Astrocyte (in vitro differentiated cells and primary cell): ENCODE data around the gene DOCK10. TPM values are rescaled to one million over a fixed set of nuclear protein-coding genes. Genes with fewer than 3 reads are reported as not detected.
A peak's percentile ranks its signal among the peaks of the same experiment; 100 is the strongest.

Experiments used
- DNase-seq: peaks from one replicate; pipeline ENCODE4 v3.0.0-alpha.2; 2010; ENCODE audit warnings: low read depth
- FAIRE-seq: peaks from 2 replicates; lab custom pipeline; 2011; peaks lifted over from hg19 to GRCh38; lab: Jason Lieb, UNC
- H2AFZ ChIP-seq: 2 replicates; pipeline ENCODE4 v1.6.0; 2012; ENCODE audit warnings: low read depth, low read length, inconsistent platforms
- H3K27ac ChIP-seq: 2 replicates; pipeline ENCODE4 v1.5.1; 2011; ENCODE audit warnings: low read depth, low read length, inconsistent platforms
- H3K27me3 ChIP-seq: 2 replicates; pipeline ENCODE4 v1.6.0; 2011; ENCODE audit warnings: low read length, inconsistent platforms; ENCODE audit not compliant: insufficient read depth
- H3K36me3 ChIP-seq: 2 replicates; pipeline ENCODE4 v1.5.1; 2011; ENCODE audit warnings: low read length, inconsistent platforms; ENCODE audit not compliant: insufficient read depth
- H3K4me1 ChIP-seq: 2 replicates; pipeline ENCODE4 v1.5.1; 2011; ENCODE audit warnings: low read length, inconsistent platforms; ENCODE audit not compliant: insufficient read depth
- H3K4me2 ChIP-seq: 2 replicates; pipeline ENCODE4 v1.6.0; 2012; ENCODE audit warnings: low read length, inconsistent platforms
- H3K4me3 ChIP-seq: 2 replicates; pipeline ENCODE4 v1.5.1; 2011; ENCODE audit warnings: low read depth, mild to moderate bottlenecking, low read length, inconsistent platforms; ENCODE audit not compliant: insufficient read depth
- H3K79me2 ChIP-seq: 2 replicates; pipeline ENCODE4 v1.6.0; 2012; ENCODE audit warnings: mild to moderate bottlenecking, low read length, inconsistent platforms; ENCODE audit not compliant: insufficient read depth
- H3K9ac ChIP-seq: 2 replicates; pipeline ENCODE4 v1.6.0; 2012; ENCODE audit warnings: mild to moderate bottlenecking, low read length, inconsistent platforms
- H3K9me3 ChIP-seq: 2 replicates; pipeline ENCODE4 v1.5.1; 2012; ENCODE audit warnings: low read depth, mild to moderate bottlenecking, low read length, inconsistent platforms; ENCODE audit not compliant: insufficient read depth
- H4K20me1 ChIP-seq: 2 replicates; pipeline ENCODE4 v1.6.0; 2012; ENCODE audit warnings: low read length, inconsistent platforms; ENCODE audit not compliant: insufficient read depth
- H3K27ac Mint-ChIP-seq: one replicate; pipeline ENCODE4 v1.8.0; 2021; ENCODE audit warnings: mild to moderate bottlenecking, mixed read lengths; ENCODE audit not compliant: unreplicated experiment
- H3K27me3 Mint-ChIP-seq: one replicate; pipeline ENCODE4 v1.8.0; 2021; ENCODE audit warnings: low read depth, mixed read lengths; ENCODE audit not compliant: unreplicated experiment
- H3K36me3 Mint-ChIP-seq: one replicate; pipeline ENCODE4 v1.8.0; 2021; ENCODE audit warnings: low read depth, mixed read lengths; ENCODE audit not compliant: unreplicated experiment
- H3K4me1 Mint-ChIP-seq: one replicate; pipeline ENCODE4 v1.8.0; 2021; ENCODE audit warnings: low read depth, mixed read lengths; ENCODE audit not compliant: unreplicated experiment
- H3K4me3 Mint-ChIP-seq: one replicate; pipeline ENCODE4 v1.8.0; 2021; ENCODE audit warnings: mild to moderate bottlenecking, moderate library complexity, mixed read lengths; ENCODE audit not compliant: unreplicated experiment
- H3K9me3 Mint-ChIP-seq: one replicate; pipeline ENCODE4 v1.8.0; 2021; ENCODE audit warnings: mild to moderate bottlenecking, mixed read lengths; ENCODE audit not compliant: unreplicated experiment
- EZH2 ChIP-seq: IDR thresholded peaks from 2 replicates; pipeline ENCODE4 v1.6.1; 2012; ENCODE audit warnings: mild to moderate bottlenecking, low read length, inconsistent platforms; ENCODE audit not compliant: insufficient read depth
- total RNA-seq: library from RNA; stranded (reverse); gene quantifications from 2 replicates; pipeline ENCODE4 v1.2.1, GENCODE V29; 2021
- TF ChIP-seq, protein P1 (sequence below): IDR thresholded peaks from 2 replicates; pipeline ENCODE4 v1.5.1; 2011; ENCODE audit warnings: low read depth, mild to moderate bottlenecking, inconsistent platforms, low read length, moderate library complexity; ENCODE audit not compliant: insufficient read depth

DOCK10 gene
- total RNA-seq, 1 donor from 2014 or later = 7.7 TPM

DNA sequence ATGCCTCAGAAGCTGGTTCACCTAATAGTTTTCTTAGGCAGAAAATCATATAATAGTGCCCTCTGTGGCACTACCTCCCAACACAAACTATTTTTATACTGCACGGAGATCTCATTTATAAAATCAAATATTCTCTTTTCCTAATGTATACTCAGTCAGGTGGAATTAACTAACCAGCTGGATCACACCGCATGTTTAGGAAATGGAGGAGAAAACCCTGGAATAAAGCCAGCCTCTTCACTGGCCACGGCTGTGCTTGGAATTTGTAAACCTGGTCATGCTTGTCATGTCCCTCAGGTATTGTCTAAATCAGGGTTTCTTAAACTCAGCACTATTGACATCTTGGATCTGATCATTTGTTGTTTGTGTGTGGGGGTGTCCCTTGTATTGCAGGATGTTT, 85.6 kb downstream of the DOCK10 start:
- Histone ChIP-seq H3K36me3 (no peaks in the 10 kb centered on the region), H3K27ac (no peak overlapping the region), H2AFZ (no peak overlapping the region), H4K20me1 (no peaks in the 10 kb centered on the region), H3K4me3 (no peak overlapping the region), H3K4me1 (peaks cover 5% of the 10 kb centered on the region), H3K4me2 (no peak overlapping the region), H3K27me3 (no peaks in the 10 kb centered on the region), H3K79me2 (no peaks in the 10 kb centered on the region), H3K9me3 (no peaks in the 10 kb centered on the region), H3K9ac (no peak overlapping the region)
- FAIRE-seq (no peak), DNase-seq (peak; percentile 28)
- Mint-ChIP-seq H3K27me3 (no peaks in the 10 kb centered on the region), H3K27ac (no peak overlapping the region), H3K4me1 (peaks cover 2% of the 10 kb centered on the region), H3K9me3 (peaks cover 2% of the 10 kb centered on the region), H3K4me3 (no peak overlapping the region), H3K36me3 (no peaks in the 10 kb centered on the region)
- no peak for TF ChIP-seq EZH2
- TF ChIP-seq, protein P1, sequence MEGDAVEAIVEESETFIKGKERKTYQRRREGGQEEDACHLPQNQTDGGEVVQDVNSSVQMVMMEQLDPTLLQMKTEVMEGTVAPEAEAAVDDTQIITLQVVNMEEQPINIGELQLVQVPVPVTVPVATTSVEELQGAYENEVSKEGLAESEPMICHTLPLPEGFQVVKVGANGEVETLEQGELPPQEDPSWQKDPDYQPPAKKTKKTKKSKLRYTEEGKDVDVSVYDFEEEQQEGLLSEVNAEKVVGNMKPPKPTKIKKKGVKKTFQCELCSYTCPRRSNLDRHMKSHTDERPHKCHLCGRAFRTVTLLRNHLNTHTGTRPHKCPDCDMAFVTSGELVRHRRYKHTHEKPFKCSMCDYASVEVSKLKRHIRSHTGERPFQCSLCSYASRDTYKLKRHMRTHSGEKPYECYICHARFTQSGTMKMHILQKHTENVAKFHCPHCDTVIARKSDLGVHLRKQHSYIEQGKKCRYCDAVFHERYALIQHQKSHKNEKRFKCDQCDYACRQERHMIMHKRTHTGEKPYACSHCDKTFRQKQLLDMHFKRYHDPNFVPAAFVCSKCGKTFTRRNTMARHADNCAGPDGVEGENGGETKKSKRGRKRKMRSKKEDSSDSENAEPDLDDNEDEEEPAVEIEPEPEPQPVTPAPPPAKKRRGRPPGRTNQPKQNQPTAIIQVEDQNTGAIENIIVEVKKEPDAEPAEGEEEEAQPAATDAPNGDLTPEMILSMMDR = no peak

DNA sequence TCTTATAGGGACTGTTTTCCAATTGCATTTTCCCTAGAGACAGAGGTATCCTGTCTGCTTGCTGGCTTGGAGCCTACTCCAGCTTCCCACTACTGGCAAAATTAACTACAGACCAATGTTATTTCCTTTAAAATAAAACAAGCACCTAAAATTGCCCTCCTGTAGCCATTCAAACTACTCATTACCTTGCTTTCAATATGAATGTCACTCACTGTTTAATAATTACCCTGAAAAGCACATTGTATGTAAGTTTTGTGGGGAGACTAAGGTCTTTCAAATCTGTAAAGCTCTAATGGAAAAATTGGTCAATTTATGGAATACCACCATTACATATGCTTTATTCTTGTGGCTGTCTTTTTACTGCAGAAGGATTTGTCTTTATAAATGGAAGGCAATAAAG, 87.3 kb downstream of the DOCK10 start:
- Histone ChIP-seq H4K20me1 (no peaks in the 10 kb centered on the region), H3K79me2 (no peaks in the 10 kb centered on the region), H3K27ac (no peak overlapping the region), H2AFZ (no peak overlapping the region), H3K27me3 (no peaks in the 10 kb centered on the region), H3K36me3 (no peaks in the 10 kb centered on the region), H3K9ac (no peak overlapping the region), H3K4me2 (no peak overlapping the region), H3K4me3 (no peak overlapping the region), H3K9me3 (no peaks in the 10 kb centered on the region), H3K4me1 (peaks cover 9% of the 10 kb centered on the region)
- no peak for FAIRE-seq
- Mint-ChIP-seq H3K4me1 (peaks cover 4% of the 10 kb centered on the region), H3K27ac (no peak overlapping the region), H3K36me3 (no peaks in the 10 kb centered on the region), H3K9me3 (no peaks in the 10 kb centered on the region), H3K4me3 (no peak overlapping the region), H3K27me3 (no peaks in the 10 kb centered on the region)
- no peak for DNase-seq
- no peak for TF ChIP-seq EZH2
- TF ChIP-seq, protein P1 = no peak

DNA sequence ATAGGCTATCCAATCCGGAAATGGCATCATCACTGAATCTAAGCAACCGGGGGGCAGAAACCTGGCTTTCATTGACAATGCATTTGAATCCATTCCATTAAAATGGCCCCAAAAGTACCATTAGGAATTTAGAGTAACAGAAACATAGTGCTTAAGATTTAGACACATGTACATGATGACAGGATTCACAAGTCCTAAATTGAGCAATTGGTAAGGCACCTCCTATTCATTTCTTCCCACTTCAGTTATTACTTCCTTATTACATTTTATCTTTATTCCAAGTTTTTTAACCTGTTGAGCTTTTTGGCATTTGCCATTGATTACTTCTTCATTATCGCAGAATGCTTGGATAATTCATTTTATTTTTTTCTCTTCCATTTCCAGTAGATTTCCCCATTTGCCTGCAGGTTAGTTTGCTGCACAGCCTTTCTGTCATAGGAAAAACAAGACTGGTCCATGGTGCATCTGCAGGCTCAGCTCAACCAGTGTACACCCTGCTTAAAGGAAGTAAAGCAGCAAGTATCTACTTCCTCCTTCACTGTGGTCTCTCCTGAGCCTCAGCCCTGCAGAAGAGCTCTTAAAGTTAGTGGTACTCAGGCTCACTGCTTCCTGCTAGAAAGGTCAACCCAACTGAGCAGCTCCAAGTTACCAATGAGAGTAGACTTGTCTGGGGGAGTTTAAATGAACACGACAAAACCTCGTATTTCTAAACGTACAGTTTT, 89.2 kb downstream of the DOCK10 start:
- DNase-seq (no peak), FAIRE-seq (no peak)
- H3K27me3 Mint-ChIP-seq = no peaks in the 10 kb centered on the region
- no peaks in the 10 kb centered on the region for H3K36me3 Mint-ChIP-seq
- Histone ChIP-seq H4K20me1 (no peaks in the 10 kb centered on the region), H2AFZ (no peak overlapping the region), H3K9ac (no peak overlapping the region), H3K27me3 (no peaks in the 10 kb centered on the region), H3K27ac (no peak overlapping the region), H3K4me2 (no peak overlapping the region), H3K9me3 (no peaks in the 10 kb centered on the region), H3K4me1 (peaks cover 15% of the 10 kb centered on the region), H3K79me2 (no peaks in the 10 kb centered on the region), H3K36me3 (no peaks in the 10 kb centered on the region), H3K4me3 (no peak overlapping the region)
- H3K9me3 Mint-ChIP-seq = no peaks in the 10 kb centered on the region
- no peak overlapping the region for H3K27ac Mint-ChIP-seq
- peaks cover 9% of the 10 kb centered on the region for H3K4me1 Mint-ChIP-seq
- TF ChIP-seq EZH2 = no peak
- TF ChIP-seq, protein P1 = no peak
- H3K4me3 Mint-ChIP-seq = no peak overlapping the region
